Fibroblast of pulmonary artery (primary cell): ENCODE measurements around the gene ASNSD1.

Experiments
- DNase-seq: peaks from one replicate; pipeline ENCODE4 v3.0.0-alpha.2; 2010; ENCODE audit warnings: low read depth
- H3K4me3 ChIP-seq: replicated peaks from 2 replicates; pipeline ENCODE4 v1.5.1; 2011; ENCODE audit warnings: low read depth, mild to moderate bottlenecking, control low read depth, low read length, moderate library complexity
- TF ChIP-seq, protein P1 (sequence below): IDR thresholded peaks from 2 replicates; pipeline ENCODE4 v1.5.1; 2011; ENCODE audit warnings: mild to moderate bottlenecking, control low read depth, low read length, inconsistent platforms; ENCODE audit errors: missing control alignments

The ASNSD1 gene

DNA sequence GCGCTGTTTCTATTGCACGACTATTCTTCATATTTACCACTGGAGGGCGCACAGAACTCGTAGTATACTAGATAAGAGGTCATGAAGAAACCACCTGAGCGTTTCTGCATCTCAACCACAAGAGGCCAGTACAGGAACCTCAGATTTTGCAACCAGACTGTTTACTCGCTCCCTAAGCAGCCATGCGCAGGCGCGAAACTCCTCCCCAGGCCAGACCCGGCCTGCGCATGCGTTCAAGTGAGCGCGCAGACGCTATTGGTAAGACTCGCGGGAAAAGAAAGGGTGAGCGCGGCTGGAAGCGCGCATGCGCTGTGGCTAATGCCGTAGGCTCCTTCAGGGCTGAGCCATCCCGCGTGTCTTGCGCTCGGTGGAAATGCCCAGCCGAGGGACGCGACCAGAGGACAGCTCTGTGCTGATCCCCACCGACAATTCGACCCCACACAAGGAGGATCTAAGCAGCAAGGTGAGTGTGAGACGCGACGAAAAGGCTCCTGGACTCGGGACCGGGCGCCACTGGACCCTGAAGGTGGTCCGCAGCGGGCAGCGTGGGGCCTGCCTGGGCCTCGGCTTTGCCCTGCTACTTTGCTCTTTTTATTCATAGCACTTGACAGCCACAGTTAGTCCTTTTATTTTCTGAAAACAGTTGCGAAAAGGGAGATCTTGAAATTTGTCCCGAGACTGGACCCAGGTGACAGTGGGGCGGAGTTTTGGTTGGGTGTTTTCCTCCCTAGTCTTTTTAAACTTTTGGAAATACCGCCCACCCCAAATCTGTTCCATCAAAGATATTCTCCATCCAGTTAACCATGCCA is at the start of gene ASNSD1:
ASNSD1 (plus strand) TSS at position 312 of the 809 bp plus-strand sequence. CDS start 4,674 bp downstream, outside the sequence.
- H3K4me3 ChIP-seq, result peak within 1 kb of the TSS; percentile 98
- TF ChIP-seq, protein P1, sequence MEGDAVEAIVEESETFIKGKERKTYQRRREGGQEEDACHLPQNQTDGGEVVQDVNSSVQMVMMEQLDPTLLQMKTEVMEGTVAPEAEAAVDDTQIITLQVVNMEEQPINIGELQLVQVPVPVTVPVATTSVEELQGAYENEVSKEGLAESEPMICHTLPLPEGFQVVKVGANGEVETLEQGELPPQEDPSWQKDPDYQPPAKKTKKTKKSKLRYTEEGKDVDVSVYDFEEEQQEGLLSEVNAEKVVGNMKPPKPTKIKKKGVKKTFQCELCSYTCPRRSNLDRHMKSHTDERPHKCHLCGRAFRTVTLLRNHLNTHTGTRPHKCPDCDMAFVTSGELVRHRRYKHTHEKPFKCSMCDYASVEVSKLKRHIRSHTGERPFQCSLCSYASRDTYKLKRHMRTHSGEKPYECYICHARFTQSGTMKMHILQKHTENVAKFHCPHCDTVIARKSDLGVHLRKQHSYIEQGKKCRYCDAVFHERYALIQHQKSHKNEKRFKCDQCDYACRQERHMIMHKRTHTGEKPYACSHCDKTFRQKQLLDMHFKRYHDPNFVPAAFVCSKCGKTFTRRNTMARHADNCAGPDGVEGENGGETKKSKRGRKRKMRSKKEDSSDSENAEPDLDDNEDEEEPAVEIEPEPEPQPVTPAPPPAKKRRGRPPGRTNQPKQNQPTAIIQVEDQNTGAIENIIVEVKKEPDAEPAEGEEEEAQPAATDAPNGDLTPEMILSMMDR, result peak; percentile 89
- peak; percentile 100 for DNase-seq

DNA sequence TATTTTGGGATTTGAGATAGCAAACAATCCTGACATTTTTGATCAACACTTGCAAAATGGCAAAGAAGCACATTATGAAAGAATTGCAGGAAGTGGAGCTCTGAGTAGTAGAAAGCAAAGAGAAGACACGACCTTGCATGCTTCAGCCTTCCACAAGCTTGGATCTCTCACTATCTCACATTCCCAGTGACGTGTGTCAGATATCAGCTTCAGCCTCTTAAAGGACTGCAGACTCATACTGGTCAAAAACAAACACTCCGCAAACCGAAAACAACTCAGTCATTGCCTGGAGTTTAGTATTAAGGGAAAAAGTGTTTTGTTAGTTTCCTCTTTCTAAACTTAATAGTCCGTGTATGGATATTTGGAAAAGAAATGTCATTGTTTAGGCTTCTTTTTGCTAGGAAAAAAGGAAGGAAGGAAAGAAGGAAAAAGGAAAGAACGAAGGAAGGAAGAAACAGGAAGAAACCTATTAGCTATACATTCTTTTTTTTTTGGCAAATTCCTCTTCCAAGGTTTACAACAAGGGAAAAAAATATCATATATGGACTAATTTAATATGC is 48.1 kb upstream of the ASNSD1 start:
- H3K4me3 ChIP-seq, result peak overlapping the region; percentile 48
- peak; percentile 98 for DNase-seq

DNA sequence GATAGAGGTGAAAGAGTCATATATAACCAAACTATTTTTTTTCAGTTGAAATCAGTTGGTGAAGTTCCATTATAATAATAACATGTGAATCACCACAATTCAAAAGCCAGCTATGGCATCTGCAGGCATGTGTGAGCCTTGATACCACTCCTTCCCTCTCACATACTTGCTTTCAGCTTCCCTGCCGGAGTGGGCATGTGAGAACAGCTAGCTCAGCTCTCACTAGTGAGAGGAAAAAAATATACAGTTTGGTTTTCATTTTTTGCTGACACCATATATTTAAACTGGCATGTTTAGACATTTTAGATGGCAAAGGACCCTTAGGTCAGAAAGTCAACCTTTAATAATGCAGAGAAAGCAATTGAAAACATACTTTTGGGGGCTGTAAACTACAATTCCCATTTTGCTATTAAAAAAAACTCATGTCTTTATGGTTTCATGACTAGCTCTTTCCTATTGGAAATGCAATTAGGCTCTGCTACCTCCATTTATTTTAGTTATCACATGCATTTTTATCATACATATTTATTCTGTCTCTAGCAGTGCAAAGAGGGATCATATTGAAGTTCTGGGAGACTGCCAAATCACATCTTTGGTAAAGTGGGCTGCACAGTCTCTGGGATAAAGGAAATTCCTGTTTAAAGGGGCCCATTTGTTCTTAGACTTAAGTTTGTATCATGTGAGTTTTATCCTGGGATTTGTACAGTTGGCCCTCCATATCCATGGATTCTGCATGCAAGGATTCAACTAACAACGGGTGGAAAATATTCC is 47.4 kb upstream of the ASNSD1 start:
- H3K4me3 ChIP-seq, result peak overlapping the region; percentile 48
- DNase-seq, result peak; percentile 71
- TF ChIP-seq, protein P1, result no peak

More for the DNA sequence above, 48.1 kb upstream of the ASNSD1 start:
- TF ChIP-seq, protein P1, result no peak

DNA sequence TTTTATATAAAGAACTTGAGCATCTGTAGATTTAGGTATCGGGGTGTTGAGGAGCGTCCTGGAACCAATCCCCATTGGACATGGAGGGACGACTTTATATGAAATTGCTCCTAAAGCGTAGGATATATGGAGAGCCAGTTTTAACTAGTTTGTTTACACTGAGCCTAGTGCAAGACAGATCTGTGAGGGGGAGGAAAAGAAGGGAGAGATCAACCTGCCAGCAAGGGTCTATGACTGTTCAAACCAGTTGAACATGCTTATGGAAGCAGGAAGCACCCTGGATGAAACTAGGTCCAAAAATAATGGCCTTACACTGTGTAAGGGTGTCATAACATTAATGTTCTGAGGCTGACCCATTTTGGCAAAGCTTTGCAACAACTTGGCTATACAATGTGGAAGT is 46.7 kb upstream of the ASNSD1 start:
- TF ChIP-seq, protein P1, result no peak
- H3K4me3 ChIP-seq, result no peak overlapping the region
- DNase-seq, result no peak

DNA sequence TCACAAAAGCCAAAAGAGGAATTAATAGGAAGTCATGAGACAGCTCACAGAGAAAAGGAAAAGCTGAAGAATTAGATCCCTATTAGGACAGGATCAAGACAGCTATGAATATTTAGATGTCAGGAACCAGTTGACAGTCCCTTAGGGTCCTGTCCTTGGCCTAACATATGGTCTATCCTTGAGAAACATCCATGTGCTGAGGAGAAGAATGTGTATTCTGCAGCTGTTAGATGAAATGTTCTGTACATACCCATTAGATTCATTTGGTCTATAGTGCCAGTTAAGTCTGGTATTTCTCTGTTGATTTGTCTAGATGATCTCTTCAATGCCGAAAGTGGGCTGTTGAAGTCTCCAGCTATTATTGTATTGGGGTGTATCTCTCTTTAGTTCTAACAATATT is 43.1 kb upstream of the ASNSD1 start:
- H3K4me3 ChIP-seq, result no peak overlapping the region
- TF ChIP-seq, protein P1, result no peak
- no peak for DNase-seq

DNA sequence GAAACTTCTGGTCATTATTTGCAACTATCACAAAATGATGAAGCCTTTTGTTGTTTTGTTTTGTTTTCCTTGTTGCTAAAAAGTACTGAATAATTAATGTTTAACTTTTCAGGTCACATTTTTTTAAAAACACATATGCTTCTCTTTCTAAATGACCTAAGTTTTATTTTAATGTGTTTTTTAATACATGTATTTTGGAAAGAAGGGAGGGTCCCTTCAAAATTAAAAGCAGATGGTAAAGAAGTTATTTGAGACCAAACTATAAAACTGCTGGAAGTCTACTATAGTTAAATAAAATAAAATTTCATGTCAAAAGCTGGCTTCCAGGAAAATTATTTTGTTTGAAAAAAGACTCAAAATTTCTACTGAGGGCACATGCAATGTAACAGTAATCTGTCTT is 39.5 kb upstream of the ASNSD1 start:
- TF ChIP-seq, protein P1, result no peak
- DNase-seq, result no peak
- H3K4me3 ChIP-seq, result no peak overlapping the region
